Right lung (tissue), 5 donors: ENCODE results near the gene TRIP12. TPM values are rescaled to one million over a fixed set of nuclear protein-coding genes. Genes with fewer than 3 reads are reported as not detected.

Source experiments
- DNase-seq, 2 donors: peaks; one replicate each; pipeline ENCODE4 v3.0.0-alpha.2; 2013
- polyA plus RNA-seq, 5 donors: library from polyadenylated mRNA; unstranded; fragments of 120-200 nt; gene quantifications; one replicate each; pipeline versions ENCODE4 v1.2.1 to v1.2.3, GENCODE V29; 2013; ENCODE audit warnings: inconsistent platforms in 1 of 5, low replicate concordance in 1 of 5; ENCODE audit not compliant: insufficient read length in 5 of 5, insufficient read depth in 1 of 5

TRIP12 gene
- polyA plus RNA-seq, 5 donors: 111 to 192 (median 174) TPM

DNA sequence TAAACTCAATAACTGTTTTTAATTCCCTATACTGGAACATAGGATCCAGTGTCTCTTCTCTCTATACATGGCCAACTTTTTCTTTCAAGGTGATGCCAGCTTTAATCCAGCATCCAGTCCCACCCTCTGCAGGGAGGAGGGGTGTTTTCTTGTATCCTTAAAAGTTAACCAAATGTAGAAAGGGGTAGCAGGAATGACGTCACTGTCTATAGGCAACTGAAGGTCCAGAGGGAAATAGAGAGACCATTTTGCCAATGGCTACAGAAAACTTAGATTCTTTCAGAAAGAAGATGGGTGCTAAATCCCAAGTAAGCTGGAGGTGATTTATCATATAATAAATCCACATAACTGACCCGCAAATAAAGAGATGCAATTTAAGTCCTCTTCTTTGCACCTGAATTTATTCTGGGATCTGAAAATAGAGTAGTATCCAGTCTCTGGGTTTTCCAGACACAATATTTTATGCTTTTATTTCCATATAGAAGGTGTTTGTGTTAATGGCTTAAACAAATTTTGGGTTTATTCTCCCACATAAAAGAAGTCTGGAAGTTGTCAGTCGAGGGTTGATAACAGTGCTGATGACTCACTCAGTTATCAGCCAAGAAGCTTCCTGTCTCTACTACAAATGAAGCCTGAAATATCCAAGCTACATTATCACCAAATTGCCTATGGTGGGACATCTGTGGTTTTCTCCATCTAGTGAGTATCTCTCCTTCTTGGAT is 201.7 kb downstream of the TRIP12 start:
- DNase-seq: no peak

DNA sequence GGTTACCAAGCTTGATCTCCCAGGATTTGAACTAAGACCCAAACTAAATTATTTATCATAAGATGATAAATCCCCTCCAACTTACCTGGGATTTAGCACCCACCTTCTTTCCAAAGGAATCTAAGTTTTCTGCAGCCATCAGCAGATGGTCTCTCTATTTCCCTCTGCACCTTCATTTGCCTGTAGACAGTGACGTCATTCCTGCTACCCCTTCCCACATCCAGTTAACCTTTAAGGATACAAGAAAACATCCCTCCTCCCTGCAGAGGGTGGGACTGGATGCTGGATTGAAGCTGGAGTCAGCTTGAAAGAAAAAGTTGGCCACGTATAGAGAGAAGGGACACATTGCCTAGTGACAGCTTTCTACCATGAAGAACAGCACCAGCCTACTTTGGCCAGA is 203.8 kb downstream of the TRIP12 start:
- DNase-seq: no peak

- DNase-seq: no peak
These were observed 205.8 kb downstream of the TRIP12 start for GRCh38 chr2:229715895-229716507.

DNA sequence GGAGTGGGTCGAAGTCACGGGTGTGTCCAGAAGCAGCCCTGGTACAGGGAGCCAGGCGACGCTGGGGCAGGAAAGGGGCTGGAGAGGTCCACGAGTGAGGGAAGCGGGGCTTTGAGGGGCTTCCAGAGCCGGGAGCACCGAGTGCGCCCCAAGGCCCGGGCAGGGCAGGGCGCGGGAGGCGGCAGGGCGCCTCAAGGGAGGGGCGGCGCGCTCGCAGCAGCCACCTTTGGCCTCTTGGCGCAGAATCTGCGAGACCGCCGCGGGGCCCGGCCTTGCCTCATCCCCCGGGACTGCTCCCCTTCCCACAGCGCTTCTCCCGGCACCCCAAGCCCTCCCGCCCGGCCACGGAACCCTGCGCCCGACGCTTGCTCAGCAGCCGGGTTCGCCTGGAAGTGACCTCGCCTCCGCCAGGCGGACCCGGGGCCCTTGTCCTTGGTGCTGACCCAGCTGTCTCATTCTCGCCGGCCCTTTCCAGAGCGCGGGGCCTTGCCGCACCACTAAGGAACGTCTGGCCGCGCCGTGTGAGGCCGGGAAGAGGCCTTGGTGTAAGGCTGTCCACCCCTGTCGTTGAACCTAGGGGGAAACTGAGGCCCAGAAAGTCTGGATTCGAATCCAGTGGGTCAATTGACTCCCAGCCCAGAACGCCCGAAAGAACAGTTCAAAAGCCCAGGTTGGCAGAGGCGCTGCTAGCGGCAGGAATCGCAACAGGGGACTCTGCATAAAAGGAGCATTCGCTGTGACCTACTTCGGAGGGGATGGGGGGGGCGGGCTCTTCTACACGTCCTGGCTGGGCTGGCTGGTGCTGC is 206.9 kb downstream of the TRIP12 start:
- peak; percentile 42 to 45 for DNase-seq

DNA sequence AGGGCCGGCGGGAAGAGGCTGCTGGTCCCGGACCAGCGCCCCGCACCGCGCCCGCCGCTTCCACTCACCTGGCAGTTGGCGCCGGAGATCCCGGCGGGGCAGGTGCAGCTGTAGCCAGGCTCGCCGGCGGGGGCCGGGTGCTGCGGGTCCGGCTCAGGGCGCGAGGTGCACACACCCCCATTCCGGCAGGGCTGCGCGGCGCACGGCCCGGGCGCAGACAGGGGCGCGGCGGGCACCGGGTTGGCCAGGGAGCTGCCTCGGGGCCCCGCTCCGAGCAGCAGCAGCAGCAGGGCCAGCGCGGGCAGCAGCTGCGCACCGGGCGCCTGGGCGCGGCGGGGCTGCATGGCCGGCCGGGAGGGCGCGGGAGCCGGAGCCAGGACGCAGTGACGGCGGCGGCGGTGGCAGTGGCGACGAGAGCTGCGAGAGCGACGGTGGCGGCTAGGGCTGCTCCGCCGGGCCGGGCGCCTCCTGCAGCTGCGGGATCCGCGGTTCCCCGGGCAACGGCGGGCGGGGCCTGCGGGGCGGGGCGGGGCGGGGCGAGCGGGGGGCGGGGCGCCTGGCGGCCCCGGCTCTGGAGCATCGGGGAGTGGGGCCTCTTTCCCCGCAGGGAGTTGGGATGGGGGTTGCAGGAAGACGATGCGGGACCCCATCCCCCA is 207.6 kb downstream of the TRIP12 start, which contains the start of gene DNER:
DNER (minus strand) TSS at position 476 of the 656 bp plus-strand sequence; CDS start at position 344, 132 bp downstream.
- DNase-seq: no peak

Other genes with a start within 250 kb of the TRIP12 start
- 1 to 10 TPM; 1.4 to 2.4 (median 1.7) TPM for gene DNER, start 207.5 kb downstream of the TRIP12 start, polyA plus RNA-seq
- gene FBXO36, start 494 bp upstream of the TRIP12 start, polyA plus RNA-seq: 1 to 10 TPM; 4.9 to 5.9 (median 5.5) TPM
- 10 to 100 TPM in 4 of 5 donors, 1 to 10 TPM in 1; 6.9 to 15.4 (median 11.3) TPM for gene SLC16A14, start 146.9 kb upstream of the TRIP12 start, polyA plus RNA-seq